ENCODE results near the gene ANKS6. TPM values are rescaled to one million over a fixed set of nuclear protein-coding genes. Genes with fewer than 3 reads are reported as not detected.

The ANKS6 gene
- total RNA-seq (2014; rRNA removed; shearing (Covaris generic)) = 35.4 and 59.0 TPM in 2 replicates
- polyA plus RNA-seq (2016; fragmentation: Nextera tagmentation; extraction: Ambion mirVana) = 36.9 and 42.9 TPM in 2 replicates
- long read RNA-seq, partial matches to known transcripts = 2 of 6 reads
- long read RNA-seq, other reads (novel, unspliced or antisense) = 3 of 6 reads

GRCh38 chr9:98796364-98797101 lies at the start of gene ANKS6:
ANKS6 (minus strand) TSS chr9:98796555; CDS start chr9:98796491, 64 bp downstream.
- Mint-ChIP-seq H3K9me3 (peaks cover 12% of the 10 kb centered on the region; the same call in 2 of the 3 replicates), H3K27me3 (ENCODE audit: insufficient read depth, low read depth, poor library complexity) (peaks cover 7% of the 10 kb centered on the region), H3K4me3 (peak within 1 kb of the TSS; percentile 79), H3K27ac (no peak within 1 kb of the TSS), H3K36me3 (ENCODE audit: low read depth) (peaks cover 5% of the 10 kb centered on the region; the same call in 2 of the 3 replicates), H3K4me1 (peaks cover 44% of the 10 kb centered on the region)
- H3K36me3 ChIP-seq (ENCODE audit: insufficient read depth) = 0 out of 2 replicates have a peak, but pooled peaks cover 5% of the 10 kb centered on the region
- H3F3A ChIP-seq (replicated peaks; ENCODE audit: low read depth) = peaks cover 4% of the 10 kb centered on the region; the same call in 1 of the 2 replicates
- DNase-seq (ENCODE audit: low spot score) (peak; percentile 90), ATAC-seq (peak; percentile 86)
- TF ChIP-seq, protein P1, sequence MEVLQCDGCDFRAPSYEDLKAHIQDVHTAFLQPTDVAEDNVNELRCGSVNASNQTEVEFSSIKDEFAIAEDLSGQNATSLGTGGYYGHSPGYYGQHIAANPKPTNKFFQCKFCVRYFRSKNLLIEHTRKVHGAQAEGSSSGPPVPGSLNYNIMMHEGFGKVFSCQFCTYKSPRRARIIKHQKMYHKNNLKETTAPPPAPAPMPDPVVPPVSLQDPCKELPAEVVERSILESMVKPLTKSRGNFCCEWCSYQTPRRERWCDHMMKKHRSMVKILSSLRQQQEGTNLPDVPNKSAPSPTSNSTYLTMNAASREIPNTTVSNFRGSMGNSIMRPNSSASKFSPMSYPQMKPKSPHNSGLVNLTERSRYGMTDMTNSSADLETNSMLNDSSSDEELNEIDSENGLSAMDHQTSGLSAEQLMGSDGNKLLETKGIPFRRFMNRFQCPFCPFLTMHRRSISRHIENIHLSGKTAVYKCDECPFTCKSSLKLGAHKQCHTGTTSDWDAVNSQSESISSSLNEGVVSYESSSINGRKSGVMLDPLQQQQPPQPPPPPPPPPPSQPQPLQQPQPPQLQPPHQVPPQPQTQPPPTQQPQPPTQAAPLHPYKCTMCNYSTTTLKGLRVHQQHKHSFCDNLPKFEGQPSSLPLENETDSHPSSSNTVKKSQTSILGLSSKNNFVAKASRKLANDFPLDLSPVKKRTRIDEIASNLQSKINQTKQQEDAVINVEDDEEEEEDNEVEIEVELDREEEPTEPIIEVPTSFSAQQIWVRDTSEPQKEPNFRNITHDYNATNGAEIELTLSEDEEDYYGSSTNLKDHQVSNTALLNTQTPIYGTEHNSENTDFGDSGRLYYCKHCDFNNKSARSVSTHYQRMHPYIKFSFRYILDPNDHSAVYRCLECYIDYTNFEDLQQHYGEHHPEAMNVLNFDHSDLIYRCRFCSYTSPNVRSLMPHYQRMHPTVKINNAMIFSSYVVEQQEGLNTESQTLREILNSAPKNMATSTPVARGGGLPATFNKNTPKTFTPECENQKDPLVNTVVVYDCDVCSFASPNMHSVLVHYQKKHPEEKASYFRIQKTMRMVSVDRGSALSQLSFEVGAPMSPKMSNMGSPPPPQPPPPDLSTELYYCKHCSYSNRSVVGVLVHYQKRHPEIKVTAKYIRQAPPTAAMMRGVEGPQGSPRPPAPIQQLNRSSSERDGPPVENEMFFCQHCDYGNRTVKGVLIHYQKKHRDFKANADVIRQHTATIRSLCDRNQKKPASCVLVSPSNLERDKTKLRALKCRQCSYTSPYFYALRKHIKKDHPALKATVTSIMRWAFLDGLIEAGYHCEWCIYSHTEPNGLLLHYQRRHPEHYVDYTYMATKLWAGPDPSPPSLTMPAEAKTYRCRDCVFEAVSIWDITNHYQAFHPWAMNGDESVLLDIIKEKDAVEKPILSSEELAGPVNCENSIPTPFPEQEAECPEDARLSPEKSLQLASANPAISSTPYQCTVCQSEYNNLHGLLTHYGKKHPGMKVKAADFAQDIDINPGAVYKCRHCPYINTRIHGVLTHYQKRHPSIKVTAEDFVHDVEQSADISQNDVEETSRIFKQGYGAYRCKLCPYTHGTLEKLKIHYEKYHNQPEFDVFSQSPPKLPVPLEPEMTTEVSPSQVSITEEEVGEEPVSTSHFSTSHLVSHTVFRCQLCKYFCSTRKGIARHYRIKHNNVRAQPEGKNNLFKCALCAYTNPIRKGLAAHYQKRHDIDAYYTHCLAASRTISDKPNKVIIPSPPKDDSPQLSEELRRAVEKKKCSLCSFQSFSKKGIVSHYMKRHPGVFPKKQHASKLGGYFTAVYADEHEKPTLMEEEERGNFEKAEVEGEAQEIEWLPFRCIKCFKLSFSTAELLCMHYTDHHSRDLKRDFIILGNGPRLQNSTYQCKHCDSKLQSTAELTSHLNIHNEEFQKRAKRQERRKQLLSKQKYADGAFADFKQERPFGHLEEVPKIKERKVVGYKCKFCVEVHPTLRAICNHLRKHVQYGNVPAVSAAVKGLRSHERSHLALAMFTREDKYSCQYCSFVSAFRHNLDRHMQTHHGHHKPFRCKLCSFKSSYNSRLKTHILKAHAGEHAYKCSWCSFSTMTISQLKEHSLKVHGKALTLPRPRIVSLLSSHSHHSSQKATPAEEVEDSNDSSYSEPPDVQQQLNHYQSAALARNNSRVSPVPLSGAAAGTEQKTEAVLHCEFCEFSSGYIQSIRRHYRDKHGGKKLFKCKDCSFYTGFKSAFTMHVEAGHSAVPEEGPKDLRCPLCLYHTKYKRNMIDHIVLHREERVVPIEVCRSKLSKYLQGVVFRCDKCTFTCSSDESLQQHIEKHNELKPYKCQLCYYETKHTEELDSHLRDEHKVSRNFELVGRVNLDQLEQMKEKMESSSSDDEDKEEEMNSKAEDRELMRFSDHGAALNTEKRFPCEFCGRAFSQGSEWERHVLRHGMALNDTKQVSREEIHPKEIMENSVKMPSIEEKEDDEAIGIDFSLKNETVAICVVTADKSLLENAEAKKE (CRISPR knock-in tag; IDR thresholded peaks at IDR 0.05) = no peak
- TF ChIP-seq POLR2AphosphoS5 (IDR thresholded peaks at IDR 0.05; ENCODE audit: low read depth) = peak; percentile 55; the same call in 1 of the 2 replicates
- peak in 1 of 2 experiments; percentile 66; a peak in 2 of 4 replicates for TF ChIP-seq CTCF (conservative IDR thresholded peaks at IDR 0.05; ENCODE audit: low read depth in 2 of 2)
- no peak for TF ChIP-seq ZNF331 (CRISPR knock-in tag; IDR thresholded peaks at IDR 0.05; ENCODE audit: low read depth)
- TF ChIP-seq EZH2phosphoT487 (IDR thresholded peaks at IDR 0.05; ENCODE audit: unreplicated experiment) = no peak
- no peak for TF ChIP-seq STAT1 (IDR thresholded peaks at IDR 0.05; ENCODE audit: unreplicated experiment)
- no peak for TF ChIP-seq ZNF114 (CRISPR knock-in tag; IDR thresholded peaks at IDR 0.05)
- H3K4me2 ChIP-seq = peak within 1 kb of the TSS; percentile 94
- H2AFZ ChIP-seq = peak within 1 kb of the TSS; percentile 95
- peaks cover 36% of the 10 kb centered on the region for H3K79me2 ChIP-seq (replicated peaks; ENCODE audit: insufficient read depth)
- peaks cover 14% of the 10 kb centered on the region for H4K20me1 ChIP-seq (replicated peaks; ENCODE audit: insufficient read depth)
- H3K4me1 ChIP-seq (ENCODE audit: insufficient read depth) = peaks cover 37% of the 10 kb centered on the region; the same call in 1 of the 2 replicates
- H3K27ac ChIP-seq (ENCODE audit: low read depth) = no peak within 1 kb of the TSS
- H3K27me3 ChIP-seq (ENCODE audit: insufficient read depth) = peaks cover 8% of the 10 kb centered on the region; the same call in 1 of the 2 replicates
- peak within 1 kb of the TSS; percentile 78 for H3K4me3 ChIP-seq
- peaks cover 5% of the 10 kb centered on the region for H3K9me2 ChIP-seq (ENCODE audit: insufficient read depth)
